Gastroesophageal sphincter (tissue), 4 donors: Measurements from ENCODE around the gene ATG2B. TPM values are rescaled to one million over a fixed set of nuclear protein-coding genes. Genes with fewer than 3 reads are reported as not detected.

Source experiments
- ATAC-seq: fragments of 150-250 bp; one replicate; pipeline ENCODE4 v1.9.1; 2016; ENCODE audit warnings: mild to moderate bottlenecking, moderate library complexity
- H3K27ac ChIP-seq, 4 donors: fragments of 200-600 bp; sonication (generic) in 3 of 4; 1 replicate in 3 of 4; 2 replicates in 1 of 4; pipeline ENCODE4 v1.5.1; 2016 to 2019
- H3K27me3 ChIP-seq: fragments of 200-600 bp; sonication (generic); one replicate; pipeline ENCODE4 v1.5.1; 2019
- H3K36me3 ChIP-seq, 2 donors: fragments of 200-600 bp; sonication (generic); one replicate each; pipeline ENCODE4 v1.5.1; 2019; ENCODE audit warnings: control low read depth in 1 of 2
- H3K4me1 ChIP-seq, 3 donors: fragments of 200-600 bp; sonication (generic); 1 replicate in 2 of 3; 2 replicates in 1 of 3; pipeline ENCODE4 v1.5.1; 2016 to 2019; ENCODE audit warnings: control low read depth in 2 of 3
- H3K4me3 ChIP-seq, 2 donors: fragments of 200-600 bp; sonication (generic); one replicate each; pipeline ENCODE4 v1.5.1; 2019; ENCODE audit warnings: mild to moderate bottlenecking in 1 of 2, moderate library complexity in 1 of 2
- H3K9me3 ChIP-seq, 3 donors: fragments of 200-600 bp; sonication (generic); one replicate each; pipeline ENCODE4 v1.5.1; 2017 to 2019; ENCODE audit warnings: control low read depth in 2 of 3
- EP300 ChIP-seq: sonication (generic); formaldehyde crosslinking; IDR thresholded peaks from one replicate; pipeline ENCODE4 v1.6.1; 2017; ENCODE audit warnings: antibody characterized with exemption, mild to moderate bottlenecking
- POLR2A ChIP-seq, 2 donors: fragments of 450-650 bp; IDR thresholded peaks; one replicate each; pipeline ENCODE4 v1.6.1; 2017; ENCODE audit warnings: antibody characterized with exemption in 2 of 2, mild to moderate bottlenecking in 2 of 2, moderate library complexity in 1 of 2
- POLR2AphosphoS5 ChIP-seq: sonication (generic); formaldehyde crosslinking; IDR thresholded peaks from one replicate; pipeline ENCODE4 v1.6.1; 2017; ENCODE audit warnings: antibody characterized with exemption
- WGBS, 2 donors: methylation state at CpG; one replicate each; pipeline ENCODE4 v1.1.5; 2018; ENCODE audit warnings: low coverage in 1 of 2; 5-methylcytosine and 5-hydroxymethylcytosine counted together
- total RNA-seq, 4 donors: library from RNA; depleted of rRNA; stranded (reverse); fragments of >200 nt; gene quantifications; one replicate each; pipeline ENCODE4 v1.1.0, GENCODE V29; 2016
- TF ChIP-seq, protein P1 (sequence below), 4 experiments: fragments of 200-600 bp in 2 of 4; fragments of 450-650 bp in 2 of 4; sonication (generic) in 1 of 4; IDR thresholded peaks; one replicate each; pipeline ENCODE4 v1.5.1; 2017 to 2019; ENCODE audit warnings: antibody characterized with exemption in 4 of 4, mild to moderate bottlenecking in 2 of 4, moderate library complexity in 2 of 4

ATG2B gene
- total RNA-seq, 4 donors from 2014 or later, result 18.9 to 40.5 (median 25.8) TPM

- ATAC-seq, result no peak
- 82 to 95% methylated on average over 2 to 3 of the region's 3 CpGs for WGBS, 2 donors
- Histone ChIP-seq H3K4me1 (no peaks in the 10 kb centered on the region), H3K36me3 (peaks cover 0 to 39% of the 10 kb centered on the region in 2 donors), H3K9me3 (no peaks in the 10 kb centered on the region), H3K27ac (no peak overlapping the region), H3K4me3 (no peak overlapping the region), H3K27me3 (no peaks in the 10 kb centered on the region)
- TF ChIP-seq, protein P1, sequence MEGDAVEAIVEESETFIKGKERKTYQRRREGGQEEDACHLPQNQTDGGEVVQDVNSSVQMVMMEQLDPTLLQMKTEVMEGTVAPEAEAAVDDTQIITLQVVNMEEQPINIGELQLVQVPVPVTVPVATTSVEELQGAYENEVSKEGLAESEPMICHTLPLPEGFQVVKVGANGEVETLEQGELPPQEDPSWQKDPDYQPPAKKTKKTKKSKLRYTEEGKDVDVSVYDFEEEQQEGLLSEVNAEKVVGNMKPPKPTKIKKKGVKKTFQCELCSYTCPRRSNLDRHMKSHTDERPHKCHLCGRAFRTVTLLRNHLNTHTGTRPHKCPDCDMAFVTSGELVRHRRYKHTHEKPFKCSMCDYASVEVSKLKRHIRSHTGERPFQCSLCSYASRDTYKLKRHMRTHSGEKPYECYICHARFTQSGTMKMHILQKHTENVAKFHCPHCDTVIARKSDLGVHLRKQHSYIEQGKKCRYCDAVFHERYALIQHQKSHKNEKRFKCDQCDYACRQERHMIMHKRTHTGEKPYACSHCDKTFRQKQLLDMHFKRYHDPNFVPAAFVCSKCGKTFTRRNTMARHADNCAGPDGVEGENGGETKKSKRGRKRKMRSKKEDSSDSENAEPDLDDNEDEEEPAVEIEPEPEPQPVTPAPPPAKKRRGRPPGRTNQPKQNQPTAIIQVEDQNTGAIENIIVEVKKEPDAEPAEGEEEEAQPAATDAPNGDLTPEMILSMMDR (IDR thresholded peaks at IDR 0.05), result no peak
- TF ChIP-seq EP300 (no peak), POLR2AphosphoS5 (no peak), POLR2A (IDR thresholded peaks at IDR 0.05) (no peak)
Observed at GRCh38 chr14:96385385-96385784, 22.2 kb upstream of the ATG2B start.

DNA sequence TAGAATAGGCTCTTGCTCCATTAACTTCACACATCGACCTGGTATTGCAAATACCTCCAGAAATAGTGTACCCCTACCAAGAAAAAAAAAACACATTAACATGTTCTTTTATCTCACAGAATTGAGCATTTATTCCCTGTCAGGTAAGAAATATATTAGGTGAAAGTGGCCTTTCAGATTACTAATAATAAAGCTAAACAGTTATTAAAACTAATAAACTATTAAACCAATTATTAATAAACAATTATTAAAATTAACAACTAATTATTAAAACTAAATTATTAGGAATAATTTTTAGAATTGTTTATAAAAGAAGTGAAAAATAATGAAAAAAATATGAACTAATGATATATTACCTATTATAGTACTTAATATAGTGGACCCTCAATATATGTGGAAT is 21.6 kb upstream of the ATG2B start:
- no peak for ATAC-seq
- H3K36me3 ChIP-seq, result peaks cover 0 to 39% of the 10 kb centered on the region in 2 donors
- WGBS, 2 donors, result 75 to 100% methylated on average over 1 of the region's 1 CpG
- no peaks in the 10 kb centered on the region for H3K9me3 ChIP-seq
- H3K4me3 ChIP-seq, result no peak overlapping the region
- H3K4me1 ChIP-seq, result no peaks in the 10 kb centered on the region
- TF ChIP-seq POLR2AphosphoS5 (no peak), EP300 (no peak), POLR2A (IDR thresholded peaks at IDR 0.05) (no peak)
- TF ChIP-seq, protein P1 (IDR thresholded peaks at IDR 0.05), result no peak
- H3K27ac ChIP-seq, result no peak overlapping the region
- no peaks in the 10 kb centered on the region for H3K27me3 ChIP-seq

- TF ChIP-seq, protein P1 (IDR thresholded peaks at IDR 0.05), result no peak
- TF ChIP-seq EP300, result no peak
- TF ChIP-seq POLR2AphosphoS5, result no peak
- TF ChIP-seq POLR2A (IDR thresholded peaks at IDR 0.05), result no peak
- no peak for ATAC-seq
- Histone ChIP-seq H3K9me3 (no peaks in the 10 kb centered on the region), H3K4me1 (no peaks in the 10 kb centered on the region), H3K27me3 (no peaks in the 10 kb centered on the region), H3K27ac (no peak overlapping the region), H3K4me3 (no peak overlapping the region), H3K36me3 (peaks cover 0 to 39% of the 10 kb centered on the region in 2 donors)
- WGBS, 2 donors, result 60 to 73% methylated on average over 1 of the region's 1 CpG
Observed at GRCh38 chr14:96384053-96384452, 20.9 kb upstream of the ATG2B start.

GRCh38 chr14:96383445-96383844 is 20.3 kb upstream of the ATG2B start:
- ATAC-seq, result no peak
- Histone ChIP-seq H3K27me3 (no peaks in the 10 kb centered on the region), H3K4me1 (no peaks in the 10 kb centered on the region), H3K36me3 (peaks cover 0 to 39% of the 10 kb centered on the region in 2 donors), H3K27ac (no peak overlapping the region), H3K4me3 (no peak overlapping the region), H3K9me3 (no peaks in the 10 kb centered on the region)
- WGBS, 2 donors, result 71 to 84% methylated on average over 2 of the region's 2 CpGs
- TF ChIP-seq POLR2AphosphoS5 (no peak), EP300 (no peak), POLR2A (IDR thresholded peaks at IDR 0.05) (no peak)
- TF ChIP-seq, protein P1 (IDR thresholded peaks at IDR 0.05), result no peak

DNA sequence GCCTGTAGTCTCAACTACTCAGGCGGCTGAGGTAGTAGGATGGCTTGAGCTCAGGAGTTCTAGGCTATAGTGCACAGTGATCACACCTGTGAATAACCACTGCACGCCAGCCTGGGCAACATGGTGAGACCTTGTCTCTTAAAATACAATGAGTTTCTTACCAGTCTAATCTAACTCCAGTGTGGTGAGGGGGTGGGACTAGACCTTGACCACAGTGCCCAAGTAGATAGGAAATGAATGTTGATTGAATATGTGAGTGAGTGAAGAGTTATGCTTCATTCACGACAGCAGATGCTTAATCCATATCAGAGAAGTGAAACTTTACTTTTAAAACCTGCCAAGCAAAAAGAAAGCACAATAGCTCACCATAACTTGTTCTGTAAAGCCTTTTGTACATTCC is 17.6 kb upstream of the ATG2B start:
- TF ChIP-seq, protein P1 (IDR thresholded peaks at IDR 0.05), result no peak
- no peak for TF ChIP-seq POLR2A (IDR thresholded peaks at IDR 0.05)
- TF ChIP-seq EP300, result no peak
- no peak for TF ChIP-seq POLR2AphosphoS5
- Histone ChIP-seq H3K9me3 (no peaks in the 10 kb centered on the region), H3K27me3 (no peaks in the 10 kb centered on the region), H3K27ac (no peak overlapping the region), H3K36me3 (peaks cover 0 to 29% of the 10 kb centered on the region in 2 donors), H3K4me1 (no peaks in the 10 kb centered on the region), H3K4me3 (no peak overlapping the region)
- ATAC-seq, result no peak
- WGBS, 2 donors, result 96 to 100% methylated on average over 2 to 3 of the region's 3 CpGs
